GM21737 (cell line): Measurements from ENCODE around the gene SSH2.

Experiments
- ATAC-seq: cut with Tn5 transposase; IDR thresholded peaks from one replicate; pipeline ENCODE4 v1.9.1; 2021; ENCODE audit warnings: mild to moderate bottlenecking, moderate library complexity; ENCODE audit not compliant: unreplicated experiment

SSH2 gene

GRCh38 chr17:29592850-29593551, 337.0 kb downstream of the SSH2 start, which contains the start of gene ANKRD13B:
ANKRD13B (plus strand) TSS chr17:29593132; CDS start chr17:29593622, 490 bp downstream.
- ATAC-seq: no peak

- no peak for ATAC-seq
Observed at GRCh38 chr17:29591737-29592608, 338.1 kb downstream of the SSH2 start.

- ATAC-seq: no peak
Observed at GRCh38 chr17:29591146-29591736, 338.8 kb downstream of the SSH2 start.

GRCh38 chr17:29590411-29591145, 339.4 kb downstream of the SSH2 start:
- no peak for ATAC-seq

- peak; percentile 61 for ATAC-seq
Observed at GRCh38 chr17:29589524-29590410, 340.3 kb downstream of the SSH2 start, which contains the start of gene GIT1. GIT1 (minus strand) TSS chr17:29589648; CDS start chr17:29589378, 270 bp downstream.

GRCh38 chr17:29588562-29589411, 341.2 kb downstream of the SSH2 start:
- peak; percentile 7 for ATAC-seq

GRCh38 chr17:29588017-29588561, 341.9 kb downstream of the SSH2 start:
- no peak for ATAC-seq

- no peak for ATAC-seq
Observed at GRCh38 chr17:29587591-29587990, 342.4 kb downstream of the SSH2 start.

GRCh38 chr17:29586676-29587469, 343.2 kb downstream of the SSH2 start:
- no peak for ATAC-seq

GRCh38 chr17:29585080-29585751, 344.8 kb downstream of the SSH2 start:
- no peak for ATAC-seq

GRCh38 chr17:29584452-29585079, 345.5 kb downstream of the SSH2 start:
- ATAC-seq: no peak

- ATAC-seq: no peak
Observed at GRCh38 chr17:29583324-29584248, 346.4 kb downstream of the SSH2 start.

- no peak for ATAC-seq
Observed at GRCh38 chr17:29582772-29583171, 347.3 kb downstream of the SSH2 start.

- ATAC-seq: no peak
Observed at GRCh38 chr17:29582254-29582765, 347.7 kb downstream of the SSH2 start.

- no peak for ATAC-seq
Observed at GRCh38 chr17:29581583-29582253, 348.3 kb downstream of the SSH2 start.
